H1 (cell line): ENCODE results near the gene SORCS3. TPM values are rescaled to one million over a fixed set of nuclear protein-coding genes. Genes with fewer than 3 reads are reported as not detected.

Source experiments
- CTCF ChIA-PET: fragments of 300-600 bp; sonication (Branson Sonifier 250); formaldehyde crosslinking; loops from one replicate; lab custom pipeline; 2021; ENCODE audit not compliant: partially characterized antibody; lab: Charles Lee
- POLR2A ChIA-PET: fragments of 300-600 bp; sonication (Branson Sonifier 250); formaldehyde crosslinking; loops from one replicate; lab custom pipeline; 2021; ENCODE audit warnings: inconsistent platforms; ENCODE audit not compliant: partially characterized antibody; lab: Charles Lee
- DNase-seq, 2 experiments: peaks; one replicate each; pipeline versions ENCODE4 v3.0.0 to v3.0.0-alpha.2; 2010 to 2022; ENCODE audit warnings: low spot score in 2 of 2, low read depth in 1 of 2, mixed read lengths in 1 of 2
- FAIRE-seq: peaks from 2 replicates; lab custom pipeline; 2011; peaks lifted over from hg19 to GRCh38; lab: Jason Lieb, UNC
- H2AFZ ChIP-seq: 2 replicates; pipeline ENCODE4 v1.8.1; 2012; ENCODE audit warnings: low read length, inconsistent platforms
- H2AK5ac ChIP-seq: 2 replicates; pipeline ENCODE4 v1.6.1; 2013; ENCODE audit warnings: low read depth, low read length
- H2BK120ac ChIP-seq: replicated peaks from 2 replicates; pipeline ENCODE3; 2013; ENCODE audit warnings: low read depth, low read length, inconsistent platforms
- H2BK12ac ChIP-seq: 2 replicates; pipeline ENCODE4 v1.6.1; 2013; ENCODE audit warnings: low read depth, low read length
- H2BK15ac ChIP-seq: 2 replicates; pipeline ENCODE4 v1.6.1; 2013; ENCODE audit warnings: low read length
- H2BK20ac ChIP-seq: 2 replicates; pipeline ENCODE4 v1.6.1; 2013; ENCODE audit warnings: low read length
- H2BK5ac ChIP-seq: 2 replicates; pipeline ENCODE4 v1.6.1; 2013; ENCODE audit warnings: low read depth, low read length
- H3K14ac ChIP-seq: 2 replicates; pipeline ENCODE4 v1.6.1; 2013; ENCODE audit warnings: inconsistent platforms; ENCODE audit not compliant: insufficient read length
- H3K18ac ChIP-seq: 2 replicates; pipeline ENCODE4 v1.6.1; 2013; ENCODE audit warnings: low read length; ENCODE audit errors: extremely low read depth
- H3K23ac ChIP-seq: 2 replicates; pipeline ENCODE4 v1.6.1; 2013; ENCODE audit warnings: inconsistent platforms; ENCODE audit not compliant: insufficient read length
- H3K23me2 ChIP-seq: 2 replicates; pipeline ENCODE4 v1.6.1; 2013; ENCODE audit warnings: low read depth, low read length
- H3K27ac ChIP-seq: 2 replicates; pipeline ENCODE4 v1.6.1; 2011; ENCODE audit warnings: low read depth, low read length, inconsistent platforms
- H3K27me3 ChIP-seq, 4 experiments: replicated peaks in 1 of 4; 1 replicate in 1 of 4; 2 replicates in 3 of 4; pipeline versions ENCODE4 v1.6.1 to v1.8.1; 2011 to 2013; ENCODE audit warnings: low read length in 3 of 4, mild to moderate bottlenecking in 3 of 4, inconsistent platforms in 2 of 4, mixed read lengths in 2 of 4, moderate library complexity in 1 of 4; ENCODE audit not compliant: control insufficient read depth in 3 of 4, insufficient read depth in 3 of 4; ENCODE audit errors: extremely low read depth in 1 of 4
- H3K36me3 ChIP-seq, 4 experiments: 2 replicates each; pipeline versions ENCODE4 v1.6.1 to v1.8.1; 2011 to 2013; ENCODE audit warnings: mild to moderate bottlenecking in 4 of 4, low read length in 3 of 4, moderate library complexity in 2 of 4, control low read depth in 1 of 4, inconsistent platforms in 1 of 4; ENCODE audit not compliant: insufficient read depth in 4 of 4, control insufficient read depth in 2 of 4
- H3K4ac ChIP-seq: replicated peaks from 2 replicates; pipeline ENCODE3; 2013; ENCODE audit warnings: low read length, low read depth, mixed read lengths, inconsistent platforms; ENCODE audit not compliant: insufficient read length
- H3K4me1 ChIP-seq, 4 experiments: replicated peaks in 1 of 4; 1 replicate in 1 of 4; 2 replicates in 3 of 4; pipeline versions ENCODE4 v1.6.1 to v1.8.1; 2011 to 2013; ENCODE audit warnings: low read length in 3 of 4, inconsistent platforms in 2 of 4, mixed read lengths in 1 of 4; ENCODE audit not compliant: insufficient read depth in 4 of 4, control insufficient read depth in 3 of 4
- H3K4me2 ChIP-seq, 2 experiments: 2 replicates each; pipeline versions ENCODE4 v1.6.1 to v1.8.1; 2011 to 2013; ENCODE audit warnings: low read depth in 2 of 2, low read length in 2 of 2, control low read depth in 1 of 2, inconsistent platforms in 1 of 2, mild to moderate bottlenecking in 1 of 2; ENCODE audit not compliant: insufficient read depth in 1 of 2
- H3K4me3 ChIP-seq, 4 experiments: fragments of 200-600, 300-600 bp in 1 of 4; sonication (generic), shearing (Covaris generic), sonication (Bioruptor Twin) in 1 of 4; 2 replicates each; pipeline versions ENCODE4 v1.5.1 to v1.8.1; 2011 to 2016; ENCODE audit warnings: low read length in 4 of 4, low read depth in 3 of 4, control low read depth in 2 of 4, inconsistent platforms in 2 of 4, mild to moderate bottlenecking in 2 of 4, mixed read lengths in 1 of 4, moderate library complexity in 1 of 4; ENCODE audit not compliant: insufficient read depth in 2 of 4; ENCODE audit errors: extremely low read depth in 1 of 4
- H3K56ac ChIP-seq: replicated peaks from 2 replicates; pipeline ENCODE3; 2013; ENCODE audit warnings: low read depth, mild to moderate bottlenecking, mixed read lengths, low read length, inconsistent platforms; ENCODE audit not compliant: insufficient read length
- H3K79me1 ChIP-seq: 2 replicates; pipeline ENCODE4 v1.6.1; 2013; ENCODE audit warnings: low read depth, low read length, control low read depth
- H3K79me2 ChIP-seq, 2 experiments: 2 replicates each; pipeline versions ENCODE4 v1.6.1 to v1.8.1; 2012 to 2013; ENCODE audit warnings: low read length in 2 of 2, mild to moderate bottlenecking in 2 of 2, inconsistent platforms in 1 of 2; ENCODE audit not compliant: insufficient read depth in 2 of 2, control insufficient read depth in 1 of 2
- H3K9ac ChIP-seq, 4 experiments: replicated peaks in 1 of 4; 1 replicate in 1 of 4; 2 replicates in 3 of 4; pipeline versions ENCODE4 v1.6.1 to v1.8.1; 2011 to 2013; ENCODE audit warnings: low read depth in 3 of 4, low read length in 3 of 4, control low read depth in 2 of 4, mild to moderate bottlenecking in 2 of 4, moderate library complexity in 2 of 4, inconsistent platforms in 1 of 4; ENCODE audit errors: extremely low read depth in 1 of 4
- H3K9me3 ChIP-seq, 2 experiments: 2 replicates each; pipeline versions ENCODE4 v1.6.1 to v1.8.1; 2012 to 2013; ENCODE audit warnings: mild to moderate bottlenecking in 2 of 2, moderate library complexity in 2 of 2, control low read depth in 1 of 2, inconsistent platforms in 1 of 2, low read depth in 1 of 2, low read length in 1 of 2, mixed read lengths in 1 of 2; ENCODE audit not compliant: insufficient read depth in 2 of 2
- H4K20me1 ChIP-seq, 2 experiments: replicated peaks in 1 of 2; 2 replicates each; pipeline versions ENCODE3 to v1.8.1; 2011 to 2013; ENCODE audit warnings: inconsistent platforms in 2 of 2, low read length in 2 of 2, mild to moderate bottlenecking in 1 of 2; ENCODE audit not compliant: insufficient read depth in 2 of 2, control insufficient read depth in 1 of 2
- H4K5ac ChIP-seq: 2 replicates; pipeline ENCODE4 v1.6.1; 2013; ENCODE audit warnings: low read length, low read depth, mixed read lengths, inconsistent platforms; ENCODE audit not compliant: insufficient read length
- H4K8ac ChIP-seq: 2 replicates; pipeline ENCODE4 v1.8.0; 2013; ENCODE audit warnings: mild to moderate bottlenecking, moderate library complexity, low read length, inconsistent platforms; ENCODE audit not compliant: insufficient read depth; ENCODE audit errors: extremely low read depth
- H4K91ac ChIP-seq: replicated peaks from 2 replicates; pipeline ENCODE3; 2013; ENCODE audit warnings: low read length, mixed read lengths, inconsistent platforms; ENCODE audit not compliant: insufficient read length
- CREB1 ChIP-seq: IDR thresholded peaks from 2 replicates; pipeline ENCODE4 v1.6.1; 2012; ENCODE audit warnings: inconsistent platforms
- NANOG ChIP-seq: IDR thresholded peaks from 2 replicates; pipeline ENCODE4 v1.6.1; 2011; ENCODE audit warnings: low read length, low read depth, mild to moderate bottlenecking, inconsistent platforms; ENCODE audit not compliant: insufficient read depth, poor library complexity, severe bottlenecking
- RBBP5 ChIP-seq: IDR thresholded peaks from 2 replicates; pipeline ENCODE4 v1.7.1; 2012; ENCODE audit warnings: low read depth, mild to moderate bottlenecking, inconsistent platforms, low read length, moderate library complexity, borderline replicate concordance
- RFX5 ChIP-seq: IDR thresholded peaks from 2 replicates; pipeline ENCODE4 v1.6.1; 2011; ENCODE audit warnings: low read depth, low read length, improper control_type of control experiment, borderline replicate concordance
- TCF12 ChIP-seq: IDR thresholded peaks from 2 replicates; pipeline ENCODE4 v1.6.1; 2011; ENCODE audit warnings: low read depth, mild to moderate bottlenecking, low read length
- WGBS, 2 experiments: shearing (Covaris generic) in 1 of 2; methylation state at CpG; one replicate each; pipeline versions ENCODE4 v1.1.6 to v1.1.7; 2013 to 2015; ENCODE audit warnings: low lambda C conversion rate in 2 of 2, mixed read lengths in 2 of 2, inconsistent platforms in 1 of 2, low coverage in 1 of 2, missing lambda C conversion rate in 1 of 2; ENCODE audit not compliant: insufficient replicate concordance in 2 of 2, insufficient coverage in 1 of 2, insufficient read length in 1 of 2; ENCODE audit errors: extremely low coverage in 1 of 2, missing lambda C conversion rate in 1 of 2; 5-methylcytosine and 5-hydroxymethylcytosine counted together
- polyA plus RNA-seq, 7 experiments: library from polyadenylated mRNA; depleted of rRNA in 3 of 7; stranded (reverse) in 5 of 7; unstranded in 2 of 7; fragments of >200 nt in 5 of 7; fragments of 200-250 nt in 2 of 7; gene quantifications; 1 replicate in 5 of 7; 2 replicates in 1 of 7; 4 replicates in 1 of 7; pipeline versions ENCODE4 v1.2.1 to v1.2.3, GENCODE V29; 2011 to 2013; ENCODE audit warnings: missing spikeins in 2 of 7, mixed read lengths in 2 of 7
- total RNA-seq: library from RNA; stranded (reverse); fragmentation: NEBNext Ultra II Directional; extraction: Animal tissue kit (Norgen Biotek cat#: 25700); gene quantifications from 2 replicates; pipeline ENCODE4 v1.2.1, GENCODE V29; 2021

SORCS3 gene
- total and polyA plus RNA-seq, 2 of the 8 experiments (the other 6 are each of a cell fraction or from before 2014, with no cell fraction given): 0.26 to 0.88 TPM

DNA sequence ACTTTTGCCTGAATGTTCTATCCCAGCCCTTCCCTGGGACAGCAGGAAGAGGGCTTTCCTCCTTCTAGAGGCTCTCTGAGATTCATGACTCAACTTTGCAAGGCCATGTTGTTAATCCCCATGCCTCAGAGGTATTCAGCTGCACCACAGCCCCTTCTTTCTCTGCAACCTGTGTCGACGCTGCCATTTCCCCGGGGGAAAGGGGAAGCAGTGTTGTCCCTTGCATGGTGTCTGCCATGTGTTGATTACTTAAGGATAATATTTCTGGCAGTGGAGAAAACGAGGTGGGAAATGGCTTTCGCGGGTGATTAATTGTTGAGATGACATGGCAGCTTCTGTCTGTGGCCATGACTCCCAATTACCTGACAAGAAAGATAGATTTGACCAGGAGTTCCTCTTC lies 133.1 kb downstream of the SORCS3 start:
- no peak overlapping the region for H4K5ac ChIP-seq
- H3K4me3 ChIP-seq: no peak overlapping the region
- no peak overlapping the region for H2AFZ ChIP-seq
- WGBS, 2 experiments: 89% methylated on average over 6 of the region's 6 CpGs; no CpG with 5 or more reads in 1 of the 2 experiments
- no peak overlapping the region for H2BK15ac ChIP-seq
- no peak overlapping the region for H3K56ac ChIP-seq
- H3K36me3 ChIP-seq: no peaks in the 10 kb centered on the region
- H4K91ac ChIP-seq: no peak overlapping the region
- H3K9ac ChIP-seq: no peak overlapping the region
- no peaks in the 10 kb centered on the region for H4K20me1 ChIP-seq
- no peak overlapping the region for H2BK120ac ChIP-seq
- no peak overlapping the region for H3K4me2 ChIP-seq
- no peak overlapping the region for H2BK12ac ChIP-seq
- no peak overlapping the region for H2BK20ac ChIP-seq
- no peaks in the 10 kb centered on the region for H3K79me2 ChIP-seq
- no peaks in the 10 kb centered on the region for H3K23me2 ChIP-seq
- H3K4ac ChIP-seq: no peak overlapping the region
- no peaks in the 10 kb centered on the region for H3K27me3 ChIP-seq
- H3K18ac ChIP-seq: no peak overlapping the region
- no peak overlapping the region for H3K14ac ChIP-seq
- DNase-seq: no peak
- no peak for FAIRE-seq
- H4K8ac ChIP-seq: no peak overlapping the region
- H3K9me3 ChIP-seq: no peaks in the 10 kb centered on the region
- H3K27ac ChIP-seq: no peak overlapping the region
- H2BK5ac ChIP-seq: no peak overlapping the region
- H2AK5ac ChIP-seq: no peak overlapping the region
- ChIA-PET POLR2A (no interaction called here), CTCF (interaction anchor here (0.9 to 3.8 kb wide), 4 partner anchors 9 to 135 kb away, joined by 5 to 13 read pairs (median 8); no protein-coding TSS in a partner anchor)
- no peak overlapping the region for H3K23ac ChIP-seq
- H3K4me1 ChIP-seq: peaks cover 0 to 3% (median under 1%) of the 10 kb centered on the region in 4 experiments; a peak in 2 of 7 replicates
- H3K79me1 ChIP-seq: no peaks in the 10 kb centered on the region
- no peak for TF ChIP-seq NANOG
- TF ChIP-seq RBBP5: no peak
- TF ChIP-seq RFX5: no peak
- no peak for TF ChIP-seq CREB1
- TF ChIP-seq TCF12: no peak
